Natural killer cell (primary cell): ENCODE data around the gene OTULIN. TPM values are rescaled to one million over a fixed set of nuclear protein-coding genes. Genes with fewer than 3 reads are reported as not detected.
A peak's percentile ranks its signal among the peaks of the same experiment; 100 is the strongest.

Experiments used
- ATAC-seq, 3 donors: fragments of 150-1000 bp in 2 of 3; fragments of 200-7000 bp in 1 of 3; cut with Tn5 transposase; 1 replicate in 1 of 3; 2 replicates in 2 of 3; pipeline ENCODE4 v1.10.0; 2021; ENCODE audit warnings: mild to moderate bottlenecking in 2 of 3, moderate library complexity in 2 of 3
- DNase-seq, 2 donors: peaks; one replicate each; pipeline versions ENCODE4 v3.0.0 to v3.0.0-alpha.2; 2013 to 2021; ENCODE audit warnings: mixed read lengths in 1 of 2
- H3K27ac ChIP-seq: one replicate; pipeline ENCODE4 v1.5.1; 2013; ENCODE audit warnings: mild to moderate bottlenecking, low read length
- H3K27me3 ChIP-seq: one replicate; pipeline ENCODE4 v1.6.1; 2013; ENCODE audit warnings: low read length; ENCODE audit not compliant: control insufficient read depth, insufficient read depth
- H3K36me3 ChIP-seq: one replicate; pipeline ENCODE4 v1.6.1; 2013; ENCODE audit warnings: low read length; ENCODE audit not compliant: control insufficient read depth, insufficient read depth
- H3K4me1 ChIP-seq: one replicate; pipeline ENCODE4 v1.6.1; 2013; ENCODE audit warnings: low read length; ENCODE audit not compliant: control insufficient read depth, insufficient read depth
- H3K4me3 ChIP-seq: one replicate; pipeline ENCODE4 v1.5.1; 2013; ENCODE audit warnings: low read length
- H3K9me3 ChIP-seq: one replicate; pipeline ENCODE4 v1.6.1; 2013; ENCODE audit warnings: low read length; ENCODE audit not compliant: control insufficient read depth, insufficient read depth
- H3K27ac Mint-ChIP-seq, 2 donors: one replicate each; pipeline ENCODE4 v1.8.0; 2022; ENCODE audit warnings: mild to moderate bottlenecking in 2 of 2, mixed read lengths in 2 of 2, moderate library complexity in 1 of 2
- H3K27me3 Mint-ChIP-seq, 2 donors: one replicate each; pipeline ENCODE4 v1.8.0; 2022; ENCODE audit warnings: low read depth in 2 of 2, mixed read lengths in 2 of 2
- H3K36me3 Mint-ChIP-seq: one replicate; pipeline ENCODE4 v1.8.0; 2022; ENCODE audit warnings: mixed read lengths
- H3K4me1 Mint-ChIP-seq, 2 donors: one replicate each; pipeline ENCODE4 v1.8.0; 2022; ENCODE audit warnings: mixed read lengths in 2 of 2
- H3K4me3 Mint-ChIP-seq: one replicate; pipeline ENCODE4 v1.8.0; 2022; ENCODE audit warnings: mild to moderate bottlenecking, moderate library complexity, mixed read lengths
- H3K9me3 Mint-ChIP-seq, 2 donors: one replicate each; pipeline ENCODE4 v1.8.0; 2022; ENCODE audit warnings: mixed read lengths in 2 of 2
- CTCF ChIP-seq: fragments of 200-600 bp; IDR thresholded peaks from one replicate; pipeline ENCODE4 v1.8.0; 2022; ENCODE audit warnings: antibody characterized with exemption
- WGBS: methylation state at CpG from one replicate; pipeline ENCODE4 v1.1.7; 2013; ENCODE audit warnings: missing lambda C conversion rate; ENCODE audit not compliant: insufficient coverage; 5-methylcytosine and 5-hydroxymethylcytosine counted together
- intact Hi-C: fragments of 100-400 bp; cut with micrococcal nuclease; formaldehyde crosslinking; loops from one replicate; pipeline ENCODE4 v1.14.2; 2022
- total RNA-seq, 4 donors: library from RNA; stranded (reverse); fragments of 120-200 nt in 1 of 4; gene quantifications; one replicate each; pipeline versions ENCODE4 v1.2.3 to v1.2.4, GENCODE V29; 2013 to 2022

The OTULIN gene
- total RNA-seq, 3 donors from 2014 or later (not counting 1 experiment from before 2014, with no cell fraction given), result 96.5 to 166 (median 102) TPM

DNA sequence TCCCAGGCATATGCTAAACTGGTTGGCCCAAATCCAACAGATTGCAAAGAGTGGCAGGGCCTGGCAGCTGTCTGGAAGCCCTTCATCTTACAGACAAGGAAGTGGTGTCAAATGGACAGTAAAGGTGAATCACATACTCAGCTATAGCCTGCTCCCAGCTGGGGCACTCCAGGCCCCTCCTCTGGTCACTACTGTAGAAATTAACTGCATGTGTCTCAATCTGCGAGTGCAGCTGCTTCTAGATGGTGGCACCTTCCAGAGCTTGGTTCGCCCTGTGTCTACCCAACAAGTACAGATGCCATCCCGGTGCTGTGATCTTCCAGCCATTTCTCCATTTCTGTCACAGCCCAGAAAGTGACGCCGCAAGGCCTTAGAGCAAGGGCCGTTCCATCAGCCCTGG is 50.2 kb downstream of the OTULIN start:
- intact Hi-C loops, result no loop called here
- Mint-ChIP-seq H3K27me3 (no peaks in the 10 kb centered on the region), H3K36me3 (peaks cover 15% of the 10 kb centered on the region), H3K4me1 (peaks cover 6 to 24% of the 10 kb centered on the region in 2 donors), H3K9me3 (no peaks in the 10 kb centered on the region), H3K4me3 (no peak overlapping the region), H3K27ac (peak overlapping the region; percentile 61 to 76)
- H3K9me3 ChIP-seq, result no peaks in the 10 kb centered on the region
- ATAC-seq, result no peak
- 97% methylated on average over 6 of the region's 6 CpGs for WGBS
- TF ChIP-seq CTCF, result no peak
- H3K36me3 ChIP-seq, result peaks cover 47% of the 10 kb centered on the region
- DNase-seq, result no peak
- H3K4me3 ChIP-seq, result no peak overlapping the region
- H3K27ac ChIP-seq, result no peak overlapping the region
- no peaks in the 10 kb centered on the region for H3K27me3 ChIP-seq
- no peaks in the 10 kb centered on the region for H3K4me1 ChIP-seq

DNA sequence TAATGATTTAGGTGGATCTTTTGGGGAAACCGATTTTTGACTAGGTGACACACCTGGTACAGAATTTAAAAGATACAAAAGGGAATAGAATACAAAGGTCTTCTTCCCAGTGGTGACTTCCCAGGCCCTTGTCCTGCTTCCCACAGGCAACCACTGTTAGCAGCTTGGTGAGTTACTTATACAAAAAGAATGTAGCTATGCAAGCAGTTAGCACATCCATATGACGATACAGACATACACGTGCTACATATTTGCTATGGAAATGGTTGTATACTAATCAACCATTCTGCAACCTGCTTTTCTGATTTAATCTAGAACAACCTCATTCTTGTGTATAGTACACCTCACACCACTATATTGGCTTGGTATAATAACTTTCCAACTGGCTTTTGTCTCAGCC is 51.0 kb downstream of the OTULIN start:
- Histone ChIP-seq H3K27me3 (no peaks in the 10 kb centered on the region), H3K36me3 (peaks cover 41% of the 10 kb centered on the region), H3K4me1 (no peaks in the 10 kb centered on the region), H3K27ac (no peak overlapping the region), H3K4me3 (no peak overlapping the region), H3K9me3 (no peaks in the 10 kb centered on the region)
- DNase-seq (no peak), ATAC-seq (no peak)
- Mint-ChIP-seq H3K9me3 (no peaks in the 10 kb centered on the region), H3K4me3 (no peak overlapping the region), H3K27me3 (no peaks in the 10 kb centered on the region), H3K36me3 (peaks cover 12% of the 10 kb centered on the region), H3K27ac (peak overlapping the region; percentile 61 to 76), H3K4me1 (peaks cover 10 to 24% of the 10 kb centered on the region in 2 donors)
- WGBS, result 95% methylated on average over 3 of the region's 3 CpGs
- TF ChIP-seq CTCF, result no peak
- intact Hi-C loops, result no loop called here

GRCh38 chr5:14716755-14717752 is 52.5 kb downstream of the OTULIN start:
- TF ChIP-seq CTCF, result no peak
- Histone ChIP-seq H3K9me3 (no peaks in the 10 kb centered on the region), H3K36me3 (peaks cover 27% of the 10 kb centered on the region), H3K27me3 (no peaks in the 10 kb centered on the region), H3K4me1 (no peaks in the 10 kb centered on the region), H3K4me3 (no peak overlapping the region), H3K27ac (no peak overlapping the region)
- peaks cover 12 to 19% of the 10 kb centered on the region in 2 donors for H3K4me1 Mint-ChIP-seq
- ATAC-seq, result no peak
- 92% methylated on average over 10 of the region's 13 CpGs for WGBS
- no peaks in the 10 kb centered on the region for H3K27me3 Mint-ChIP-seq
- no peak for DNase-seq
- peak overlapping the region; percentile 38 to 84 for H3K27ac Mint-ChIP-seq
- intact Hi-C loops, result no loop called here
- no peaks in the 10 kb centered on the region for H3K9me3 Mint-ChIP-seq
- H3K36me3 Mint-ChIP-seq, result peaks cover 2% of the 10 kb centered on the region
- no peak overlapping the region for H3K4me3 Mint-ChIP-seq
